ENCODE measurements around the gene IPCEF1.

GRCh38 chr6:154232013-154232910, 124.3 kb downstream of the IPCEF1 start:
- no peak for TF ChIP-seq CTCF (IDR thresholded peaks at IDR 0.05)
- no peak for TF ChIP-seq POLR2A (IDR thresholded peaks at IDR 0.05)

Measured in tibial nerve (tissue), 3 donors.